OCI-LY1 (cell line): ENCODE results near the gene PPP1R36.

ENCODE experiments used
- H2AFZ ChIP-seq: fragments of 200-600 bp; sonication (generic), shearing (Covaris generic); 2 replicates; pipeline ENCODE4 v1.6.0; 2014; ENCODE audit warnings: antibody characterized with exemption, mild to moderate bottlenecking, low read length
- H3F3A ChIP-seq: fragments of 200-600 bp; sonication (generic), shearing (Covaris generic); 2 replicates; pipeline ENCODE4 v1.6.0; 2014; ENCODE audit warnings: mild to moderate bottlenecking, antibody characterized with exemption, low read length, moderate library complexity; ENCODE audit not compliant: insufficient read depth
- H3K27ac ChIP-seq: fragments of 200-600 bp; sonication (generic); 2 replicates; pipeline ENCODE4 v1.5.1; 2014; ENCODE audit warnings: low read length, mixed run types, mild to moderate bottlenecking, low read depth; ENCODE audit not compliant: poor library complexity, severe bottlenecking
- H3K27me3 ChIP-seq: fragments of 200-600 bp; sonication (generic); 2 replicates; pipeline ENCODE4 v1.6.0; 2014; ENCODE audit warnings: antibody characterized with exemption, mild to moderate bottlenecking, low read length, moderate library complexity; ENCODE audit not compliant: insufficient read depth
- H3K36me3 ChIP-seq: fragments of 200-600 bp; sonication (generic); 2 replicates; pipeline ENCODE4 v1.6.1; 2014; ENCODE audit warnings: mild to moderate bottlenecking, antibody characterized with exemption, low read length, moderate library complexity, mixed read lengths; ENCODE audit not compliant: insufficient read depth
- H3K4me1 ChIP-seq: fragments of 200-600 bp; sonication (generic); 2 replicates; pipeline ENCODE4 v1.5.1; 2014; ENCODE audit warnings: mild to moderate bottlenecking, low read length, moderate library complexity; ENCODE audit not compliant: insufficient read depth, severe bottlenecking
- H3K4me2 ChIP-seq: fragments of 200-600 bp; sonication (generic), shearing (Covaris generic); 2 replicates; pipeline ENCODE4 v1.6.1; 2014; ENCODE audit warnings: low read length
- H3K4me3 ChIP-seq: fragments of 200-600 bp; sonication (generic); 2 replicates; pipeline ENCODE4 v1.5.1; 2014; ENCODE audit warnings: low read length, low read depth, mild to moderate bottlenecking, mixed read lengths; ENCODE audit not compliant: poor library complexity, severe bottlenecking
- H3K79me2 ChIP-seq: fragments of 200-600 bp; shearing (Covaris generic); 2 replicates; pipeline ENCODE4 v1.6.1; 2016; ENCODE audit warnings: mixed run types, low read length, mixed read lengths; ENCODE audit not compliant: insufficient read depth
- H3K9ac ChIP-seq: fragments of 200-600 bp; sonication (generic), shearing (Covaris generic); 2 replicates; pipeline ENCODE4 v1.6.1; 2014; ENCODE audit warnings: mild to moderate bottlenecking, low read length, mixed read lengths
- H3K9me2 ChIP-seq: fragments of 200-600 bp; sonication (generic), shearing (Covaris generic); 2 replicates; pipeline ENCODE4 v1.6.1; 2014; ENCODE audit warnings: low read depth, mild to moderate bottlenecking, low read length, mixed read lengths
- H3K9me3 ChIP-seq: fragments of 200-600 bp; shearing (Covaris generic); 2 replicates; pipeline ENCODE4 v1.6.1; 2014; ENCODE audit warnings: low read length, mixed read lengths
- H4K20me1 ChIP-seq: fragments of 200-600 bp; sonication (generic), shearing (Covaris generic); 2 replicates; pipeline ENCODE4 v1.6.0; 2016; ENCODE audit warnings: mild to moderate bottlenecking, low read length; ENCODE audit not compliant: insufficient read depth
- EZH2 ChIP-seq: fragments of 200-600 bp; sonication (generic), shearing (Covaris generic); IDR thresholded peaks from 2 replicates; pipeline ENCODE4 v1.8.0; 2017; ENCODE audit warnings: borderline replicate concordance, mixed run types, mild to moderate bottlenecking, antibody characterized with exemption, low read length, moderate library complexity, mixed read lengths
- TF ChIP-seq, protein P1 (sequence below): fragments of 200-600 bp; sonication (generic), shearing (Covaris generic); IDR thresholded peaks from 2 replicates; pipeline ENCODE4 v1.5.1; 2017; ENCODE audit warnings: mild to moderate bottlenecking, antibody characterized with exemption, low read length, moderate library complexity, mixed read lengths

Gene PPP1R36

DNA sequence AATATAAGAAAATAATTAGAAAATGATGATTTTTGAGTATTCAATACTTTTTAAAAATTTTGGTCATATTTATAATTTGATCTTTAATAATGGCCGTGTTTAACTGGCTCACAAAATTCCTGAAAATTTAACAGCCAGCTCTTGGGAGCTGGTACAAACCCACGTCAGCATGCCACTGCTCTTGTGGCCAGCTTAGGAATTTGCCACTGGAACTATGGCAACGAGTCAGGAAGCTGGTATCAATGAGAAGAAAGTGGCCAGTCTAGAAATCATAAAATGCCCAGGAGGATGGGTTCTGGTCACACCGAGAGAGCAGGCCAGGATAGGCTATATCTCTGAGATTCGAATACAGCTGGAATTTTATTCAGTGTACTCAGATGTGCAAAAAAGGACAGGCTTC lies 82.3 kb downstream of the PPP1R36 start:
- TF ChIP-seq, protein P1, sequence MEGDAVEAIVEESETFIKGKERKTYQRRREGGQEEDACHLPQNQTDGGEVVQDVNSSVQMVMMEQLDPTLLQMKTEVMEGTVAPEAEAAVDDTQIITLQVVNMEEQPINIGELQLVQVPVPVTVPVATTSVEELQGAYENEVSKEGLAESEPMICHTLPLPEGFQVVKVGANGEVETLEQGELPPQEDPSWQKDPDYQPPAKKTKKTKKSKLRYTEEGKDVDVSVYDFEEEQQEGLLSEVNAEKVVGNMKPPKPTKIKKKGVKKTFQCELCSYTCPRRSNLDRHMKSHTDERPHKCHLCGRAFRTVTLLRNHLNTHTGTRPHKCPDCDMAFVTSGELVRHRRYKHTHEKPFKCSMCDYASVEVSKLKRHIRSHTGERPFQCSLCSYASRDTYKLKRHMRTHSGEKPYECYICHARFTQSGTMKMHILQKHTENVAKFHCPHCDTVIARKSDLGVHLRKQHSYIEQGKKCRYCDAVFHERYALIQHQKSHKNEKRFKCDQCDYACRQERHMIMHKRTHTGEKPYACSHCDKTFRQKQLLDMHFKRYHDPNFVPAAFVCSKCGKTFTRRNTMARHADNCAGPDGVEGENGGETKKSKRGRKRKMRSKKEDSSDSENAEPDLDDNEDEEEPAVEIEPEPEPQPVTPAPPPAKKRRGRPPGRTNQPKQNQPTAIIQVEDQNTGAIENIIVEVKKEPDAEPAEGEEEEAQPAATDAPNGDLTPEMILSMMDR = no peak
- TF ChIP-seq EZH2 = no peak
- Histone ChIP-seq H3K36me3 (no peaks in the 10 kb centered on the region), H3F3A (no peaks in the 10 kb centered on the region), H3K9ac (peak overlapping the region; percentile 54; the same call in 1 of the 2 replicates), H4K20me1 (no peaks in the 10 kb centered on the region), H2AFZ (peak overlapping the region; percentile 85), H3K79me2 (no peaks in the 10 kb centered on the region), H3K9me2 (no peaks in the 10 kb centered on the region), H3K9me3 (no peaks in the 10 kb centered on the region), H3K4me3 (no peak overlapping the region), H3K4me1 (peaks cover 20% of the 10 kb centered on the region), H3K4me2 (peak overlapping the region; percentile 68), H3K27me3 (no peaks in the 10 kb centered on the region), H3K27ac (no peak overlapping the region)

DNA sequence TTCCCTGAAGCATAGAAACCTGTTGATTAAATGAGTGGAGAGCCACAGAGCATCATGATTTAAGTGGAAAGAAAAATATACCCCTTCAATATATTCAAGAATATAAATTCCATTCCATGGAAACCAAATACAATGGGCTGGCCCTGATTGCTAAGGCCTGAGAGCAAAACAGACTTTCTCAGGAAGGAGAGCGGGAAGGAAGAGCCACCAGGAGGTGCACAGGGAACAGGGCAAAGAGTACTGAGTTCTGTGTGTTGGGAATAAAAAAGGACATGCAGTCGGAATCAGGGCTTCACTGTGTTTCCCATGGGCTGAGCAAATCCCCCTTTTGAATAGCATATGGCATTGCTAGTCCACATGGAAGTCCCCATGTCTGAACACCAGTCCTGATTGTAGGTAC lies 84.8 kb downstream of the PPP1R36 start:
- Histone ChIP-seq H3K4me1 (peaks cover 20% of the 10 kb centered on the region), H3K9ac (no peak overlapping the region), H3K36me3 (no peaks in the 10 kb centered on the region), H3K9me2 (no peaks in the 10 kb centered on the region), H3K4me2 (no peak overlapping the region), H4K20me1 (no peaks in the 10 kb centered on the region), H3K27me3 (peaks cover 2% of the 10 kb centered on the region; the same call in 1 of the 2 replicates), H3K9me3 (no peaks in the 10 kb centered on the region), H3F3A (no peaks in the 10 kb centered on the region), H3K79me2 (no peaks in the 10 kb centered on the region), H2AFZ (no peak overlapping the region), H3K27ac (no peak overlapping the region), H3K4me3 (no peak overlapping the region)
- TF ChIP-seq, protein P1 = no peak
- TF ChIP-seq EZH2 = no peak

DNA sequence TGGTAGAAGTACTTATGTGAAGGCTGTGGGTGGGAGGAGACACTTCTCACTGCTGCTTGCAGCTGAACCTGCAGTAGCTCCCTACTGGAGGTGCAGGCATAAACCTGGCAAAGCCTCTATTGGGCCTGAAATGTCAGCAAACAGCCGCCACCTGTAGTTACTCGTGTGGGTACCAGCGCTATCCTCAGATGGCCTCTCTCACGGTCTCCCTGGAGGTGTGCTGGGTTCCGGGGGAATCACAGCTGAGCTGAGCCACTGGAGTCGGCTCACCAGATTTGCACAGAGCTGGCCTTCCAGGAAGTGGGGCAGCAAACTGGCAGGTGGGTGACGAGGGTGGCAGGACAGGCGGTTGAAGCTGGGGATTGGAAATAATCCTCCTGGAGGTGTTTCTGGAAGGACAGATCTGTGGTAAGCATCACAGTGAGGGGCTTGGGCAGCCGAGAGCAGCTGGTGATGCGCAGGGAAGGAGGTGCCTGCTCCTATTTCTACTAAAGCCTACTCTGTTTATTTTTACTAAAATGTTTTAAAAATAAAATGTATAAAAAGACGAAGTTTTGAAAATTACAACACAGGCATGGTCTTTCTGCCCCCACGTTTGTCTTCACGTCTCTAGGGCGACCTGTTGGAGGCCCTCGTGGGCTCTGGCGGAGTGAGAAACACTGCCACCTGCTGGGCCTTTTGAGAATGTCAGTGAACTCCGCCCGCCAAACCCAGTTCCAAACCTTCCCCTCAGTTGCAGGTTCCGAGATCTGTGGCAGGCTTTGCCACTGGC lies 86.6 kb downstream of the PPP1R36 start:
- TF ChIP-seq EZH2 = no peak
- TF ChIP-seq, protein P1 = peak; percentile 83
- no peaks in the 10 kb centered on the region for H3K9me2 ChIP-seq
- H3F3A ChIP-seq = no peaks in the 10 kb centered on the region
- H3K36me3 ChIP-seq = no peaks in the 10 kb centered on the region
- H3K27ac ChIP-seq = no peak overlapping the region
- H3K79me2 ChIP-seq = no peaks in the 10 kb centered on the region
- no peak overlapping the region for H3K4me3 ChIP-seq
- H2AFZ ChIP-seq = peak overlapping the region; percentile 31; the same call in 1 of the 2 replicates
- H3K27me3 ChIP-seq = peaks cover 6% of the 10 kb centered on the region; the same call in 1 of the 2 replicates
- 0 out of 2 replicates have a peak overlapping the region, but pooled peaks have one; percentile 5 for H3K4me2 ChIP-seq
- H4K20me1 ChIP-seq = no peaks in the 10 kb centered on the region
- H3K4me1 ChIP-seq = peaks cover 20% of the 10 kb centered on the region
- no peaks in the 10 kb centered on the region for H3K9me3 ChIP-seq
- no peak overlapping the region for H3K9ac ChIP-seq
